Suprapubic skin (tissue), 4 donors: ENCODE measurements around the gene IGFBP2. TPM values are rescaled to one million over a fixed set of nuclear protein-coding genes. Genes with fewer than 3 reads are reported as not detected.

Experiments
- DNase-seq, 2 donors: peaks; one replicate each; pipeline ENCODE4 v3.0.0-alpha.2; 2019; ENCODE audit warnings: low spot score in 2 of 2
- H3K27ac ChIP-seq: fragments of 200-600 bp; sonication (generic); one replicate; pipeline ENCODE4 v1.5.1; 2019
- H3K27me3 ChIP-seq: fragments of 200-600 bp; sonication (generic); one replicate; pipeline ENCODE4 v1.5.1; 2019
- H3K36me3 ChIP-seq: fragments of 200-600 bp; sonication (generic); one replicate; pipeline ENCODE4 v1.5.1; 2019
- H3K4me1 ChIP-seq: fragments of 200-600 bp; sonication (generic); one replicate; pipeline ENCODE4 v1.5.1; 2019
- H3K4me3 ChIP-seq: fragments of 200-600 bp; sonication (generic); one replicate; pipeline ENCODE4 v1.5.1; 2019; ENCODE audit warnings: mild to moderate bottlenecking
- H3K9me3 ChIP-seq: fragments of 200-600 bp; sonication (generic); one replicate; pipeline ENCODE4 v1.5.1; 2019
- EP300 ChIP-seq: sonication (generic); formaldehyde crosslinking; IDR thresholded peaks from one replicate; pipeline ENCODE4 v1.6.1; 2017; ENCODE audit warnings: antibody characterized with exemption
- POLR2A ChIP-seq, 2 donors: fragments of 450-650 bp; IDR thresholded peaks; one replicate each; pipeline ENCODE4 v1.6.1; 2017; ENCODE audit warnings: antibody characterized with exemption in 2 of 2, mild to moderate bottlenecking in 2 of 2, moderate library complexity in 2 of 2
- POLR2AphosphoS5 ChIP-seq, 3 donors: sonication (generic); formaldehyde crosslinking; IDR thresholded peaks; one replicate each; pipeline ENCODE4 v1.6.1; 2017; ENCODE audit warnings: antibody characterized with exemption in 3 of 3
- WGBS: methylation state at CpG from one replicate; pipeline ENCODE4 v1.1.5; 2018; 5-methylcytosine and 5-hydroxymethylcytosine counted together
- total RNA-seq, 4 donors: library from RNA; depleted of rRNA; stranded (reverse); fragments of >200 nt; gene quantifications; one replicate each; pipeline ENCODE4 v1.1.0, GENCODE V29; 2016
- TF ChIP-seq, protein P1 (sequence below), 2 donors: fragments of 200-600 bp in 1 of 2; fragments of 450-650 bp in 1 of 2; sonication (generic) in 1 of 2; IDR thresholded peaks; one replicate each; pipeline ENCODE4 v1.5.1; 2016 to 2019; ENCODE audit warnings: antibody characterized with exemption in 2 of 2, mild to moderate bottlenecking in 1 of 2, moderate library complexity in 1 of 2

The IGFBP2 gene
- total RNA-seq, 4 donors from 2014 or later: 7.5 to 28.3 (median 18.7) TPM

DNA sequence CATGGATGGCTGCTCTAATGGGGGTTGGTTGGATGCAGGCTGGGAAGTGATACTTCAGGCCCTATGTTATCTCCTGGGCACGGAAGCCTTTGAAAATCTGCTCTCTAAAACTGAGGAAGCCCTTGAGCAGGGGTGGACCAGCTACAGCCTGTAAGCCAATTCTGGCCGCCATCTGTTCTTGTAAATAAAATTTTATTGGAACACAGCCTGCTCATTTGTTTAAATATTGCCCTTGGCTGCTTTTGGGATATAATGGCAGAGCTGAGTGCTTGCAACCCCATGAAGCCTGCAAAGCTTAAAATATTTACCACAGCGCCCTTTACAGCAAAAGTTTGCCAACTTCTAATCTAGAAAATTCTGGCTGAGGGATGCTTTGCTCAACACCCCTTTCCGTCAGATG lies 11.9 kb upstream of the IGFBP2 start:
- TF ChIP-seq, protein P1, sequence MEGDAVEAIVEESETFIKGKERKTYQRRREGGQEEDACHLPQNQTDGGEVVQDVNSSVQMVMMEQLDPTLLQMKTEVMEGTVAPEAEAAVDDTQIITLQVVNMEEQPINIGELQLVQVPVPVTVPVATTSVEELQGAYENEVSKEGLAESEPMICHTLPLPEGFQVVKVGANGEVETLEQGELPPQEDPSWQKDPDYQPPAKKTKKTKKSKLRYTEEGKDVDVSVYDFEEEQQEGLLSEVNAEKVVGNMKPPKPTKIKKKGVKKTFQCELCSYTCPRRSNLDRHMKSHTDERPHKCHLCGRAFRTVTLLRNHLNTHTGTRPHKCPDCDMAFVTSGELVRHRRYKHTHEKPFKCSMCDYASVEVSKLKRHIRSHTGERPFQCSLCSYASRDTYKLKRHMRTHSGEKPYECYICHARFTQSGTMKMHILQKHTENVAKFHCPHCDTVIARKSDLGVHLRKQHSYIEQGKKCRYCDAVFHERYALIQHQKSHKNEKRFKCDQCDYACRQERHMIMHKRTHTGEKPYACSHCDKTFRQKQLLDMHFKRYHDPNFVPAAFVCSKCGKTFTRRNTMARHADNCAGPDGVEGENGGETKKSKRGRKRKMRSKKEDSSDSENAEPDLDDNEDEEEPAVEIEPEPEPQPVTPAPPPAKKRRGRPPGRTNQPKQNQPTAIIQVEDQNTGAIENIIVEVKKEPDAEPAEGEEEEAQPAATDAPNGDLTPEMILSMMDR (IDR thresholded peaks at IDR 0.05): no peak
- H3K4me1 ChIP-seq: peaks cover 10% of the 10 kb centered on the region
- no peaks in the 10 kb centered on the region for H3K27me3 ChIP-seq
- WGBS: 58% methylated on average over 4 of the region's 4 CpGs
- DNase-seq: no peak
- no peak overlapping the region for H3K4me3 ChIP-seq
- H3K36me3 ChIP-seq: no peaks in the 10 kb centered on the region
- H3K27ac ChIP-seq: no peak overlapping the region
- H3K9me3 ChIP-seq: no peaks in the 10 kb centered on the region

DNA sequence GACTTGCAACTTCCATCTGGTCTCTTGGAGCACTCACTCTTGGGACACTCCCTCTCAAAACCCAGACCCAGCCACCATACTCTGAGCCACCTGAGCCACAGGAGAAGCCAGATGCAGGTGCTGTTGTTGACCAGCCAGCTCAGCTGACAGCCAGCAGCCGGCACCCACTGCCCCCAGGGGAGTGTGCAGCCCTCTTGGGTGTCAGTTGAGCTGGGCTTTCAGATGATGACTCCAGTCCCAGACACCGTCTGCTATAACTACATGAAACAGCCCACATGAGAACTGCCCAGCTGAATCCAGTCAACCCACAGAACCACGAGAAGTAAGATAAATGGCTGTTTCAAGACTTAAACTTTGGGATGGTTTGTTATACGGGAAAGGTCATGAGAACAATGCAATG lies 10.7 kb upstream of the IGFBP2 start:
- 82% methylated on average over 4 of the region's 4 CpGs for WGBS
- DNase-seq: no peak
- no peaks in the 10 kb centered on the region for H3K9me3 ChIP-seq
- H3K4me3 ChIP-seq: no peak overlapping the region
- H3K4me1 ChIP-seq: peaks cover 10% of the 10 kb centered on the region
- H3K27me3 ChIP-seq: no peaks in the 10 kb centered on the region
- no peak for TF ChIP-seq EP300
- TF ChIP-seq POLR2AphosphoS5 (IDR thresholded peaks at IDR 0.05): no peak
- TF ChIP-seq, protein P1 (IDR thresholded peaks at IDR 0.05): no peak
- no peak for TF ChIP-seq POLR2A (IDR thresholded peaks at IDR 0.05)
- no peaks in the 10 kb centered on the region for H3K36me3 ChIP-seq
- no peak overlapping the region for H3K27ac ChIP-seq

DNA sequence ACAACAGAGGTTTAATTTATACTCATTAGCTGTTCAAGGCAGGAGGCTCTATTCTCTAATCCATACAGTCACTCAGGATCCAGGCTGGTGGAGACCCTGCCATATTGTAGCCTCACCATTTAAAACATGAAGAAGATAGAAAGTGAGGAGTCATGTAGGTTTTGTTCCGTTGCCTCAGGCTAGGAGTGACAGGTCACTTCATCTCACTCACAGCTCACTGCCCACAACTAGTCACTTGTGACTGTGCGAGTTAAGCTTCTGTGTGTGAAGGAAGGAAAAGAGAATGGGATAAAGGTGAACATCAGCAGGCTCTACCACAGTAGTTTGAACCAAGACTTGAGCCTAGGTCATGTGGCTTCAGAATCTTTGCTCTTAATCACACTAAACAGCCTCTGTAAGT lies 9.0 kb upstream of the IGFBP2 start:
- Histone ChIP-seq H3K27ac (no peak overlapping the region), H3K36me3 (no peaks in the 10 kb centered on the region), H3K4me3 (no peak overlapping the region), H3K9me3 (no peaks in the 10 kb centered on the region), H3K27me3 (no peaks in the 10 kb centered on the region), H3K4me1 (peaks cover 10% of the 10 kb centered on the region)
- TF ChIP-seq, protein P1 (IDR thresholded peaks at IDR 0.05): no peak
- TF ChIP-seq POLR2A (IDR thresholded peaks at IDR 0.05) (no peak), POLR2AphosphoS5 (IDR thresholded peaks at IDR 0.05) (no peak), EP300 (no peak)
- DNase-seq: no peak
- 94% methylated on average over 2 of the region's 2 CpGs for WGBS

DNA sequence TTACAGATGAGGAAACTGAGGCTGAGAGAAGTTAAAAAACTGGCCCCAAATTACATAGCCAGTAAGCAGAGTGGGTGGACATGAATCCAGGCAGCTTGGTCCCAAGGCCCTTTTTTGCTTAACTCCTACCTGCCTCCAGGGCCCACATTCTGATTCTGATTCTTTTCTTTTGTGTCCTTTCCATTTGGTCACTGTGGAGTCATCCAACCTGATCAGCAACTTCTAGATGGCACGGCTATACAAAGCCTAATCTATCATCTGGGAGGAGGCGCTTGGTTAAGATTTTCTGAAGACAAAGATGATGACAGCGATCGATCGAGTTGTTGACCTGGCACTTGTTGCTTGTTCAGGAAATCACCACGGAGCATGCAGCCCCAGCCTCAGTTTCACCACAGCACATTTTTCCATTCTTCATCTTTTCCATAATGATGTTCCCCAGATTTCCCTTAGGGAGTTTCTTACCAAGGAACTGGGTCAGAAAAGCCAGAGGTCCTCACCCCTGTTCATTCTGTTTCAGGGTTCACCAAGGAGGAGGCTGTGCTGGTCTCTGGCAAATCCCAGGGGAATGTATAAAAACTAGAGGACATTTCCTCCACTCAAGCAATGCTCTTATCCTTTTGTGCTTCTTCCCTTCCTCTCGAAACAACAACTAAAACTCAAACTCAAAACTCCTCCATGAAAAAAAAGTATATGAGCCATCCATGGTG lies 6.9 kb upstream of the IGFBP2 start:
- H3K27ac ChIP-seq: no peak overlapping the region
- 63% methylated on average over 7 of the region's 7 CpGs for WGBS
- no peaks in the 10 kb centered on the region for H3K36me3 ChIP-seq
- no peaks in the 10 kb centered on the region for H3K27me3 ChIP-seq
- DNase-seq: no peak
- H3K9me3 ChIP-seq: no peaks in the 10 kb centered on the region
- no peak overlapping the region for H3K4me3 ChIP-seq
- peaks cover 2% of the 10 kb centered on the region for H3K4me1 ChIP-seq
- TF ChIP-seq, protein P1 (IDR thresholded peaks at IDR 0.05): no peak
- no peak for TF ChIP-seq POLR2AphosphoS5 (IDR thresholded peaks at IDR 0.05)
- no peak for TF ChIP-seq EP300
- no peak for TF ChIP-seq POLR2A (IDR thresholded peaks at IDR 0.05)

DNA sequence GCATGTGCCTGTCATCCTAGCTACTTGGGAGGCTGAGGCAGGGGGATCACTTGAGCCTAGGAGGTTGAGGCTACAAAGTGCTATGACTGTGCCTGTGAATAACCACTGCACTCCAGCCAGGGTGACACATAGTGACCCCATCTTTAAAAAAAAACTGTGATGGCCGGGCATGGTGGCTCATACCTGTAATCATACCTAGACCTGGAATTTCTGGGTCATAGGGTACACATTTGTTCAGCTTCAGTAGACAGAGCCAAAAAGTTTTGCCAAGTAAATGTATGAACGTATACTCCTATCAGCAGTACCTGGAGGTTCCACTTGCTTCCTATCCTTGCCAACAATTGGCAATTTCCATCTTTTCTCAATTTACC lies 6.4 kb upstream of the IGFBP2 start:
- Histone ChIP-seq H3K4me1 (no peaks in the 10 kb centered on the region), H3K27me3 (no peaks in the 10 kb centered on the region), H3K9me3 (no peaks in the 10 kb centered on the region), H3K4me3 (no peak overlapping the region), H3K27ac (no peak overlapping the region), H3K36me3 (no peaks in the 10 kb centered on the region)
- DNase-seq: no peak
- no peak for TF ChIP-seq POLR2AphosphoS5 (IDR thresholded peaks at IDR 0.05)
- no peak for TF ChIP-seq EP300
- TF ChIP-seq POLR2A (IDR thresholded peaks at IDR 0.05): no peak
- TF ChIP-seq, protein P1 (IDR thresholded peaks at IDR 0.05): no peak
- 55% methylated on average over 2 of the region's 2 CpGs for WGBS
